ENCODE measurements around the gene RAB44. TPM values are rescaled to one million over a fixed set of nuclear protein-coding genes. Genes with fewer than 3 reads are reported as not detected.

RAB44 gene
- polyA plus RNA-seq, 2 of the 4 experiments (the other 2 are of a cell fraction), result 0.04 to 0.09 TPM

GRCh38 chr6:36688063-36688738 is 9.4 kb upstream of the RAB44 start:
- ATAC-seq (no peak; a peak in 1 of 6 replicates), DNase-seq (ENCODE audit: low read depth in 1 of 2, low spot score in 1 of 2) (no peak), FAIRE-seq (no peak)
- Histone ChIP-seq H3K9me3 (no peaks in the 10 kb centered on the region), H3K4me2 (no peak overlapping the region), H3K4me3 (no peak overlapping the region), H3K4me1 (peaks cover 8% of the 10 kb centered on the region), H3K27ac (no peak overlapping the region)
- ChIA-PET POLR2A (interaction anchor here (1.0 to 2.6 kb wide), 4 partner anchors 9 to 74 kb away, joined by 3 to 9 read pairs (median 4); partner anchors contain the start of genes CDKN1A and RAB44), CTCF (interaction anchor here (0.6 to 13.6 kb wide), 7 partner anchors 36 to 239 kb away, joined by 3 to 123 read pairs (median 4); no protein-coding TSS in a partner anchor)
- no peak for TF ChIP-seq ZC3H11A (IDR thresholded peaks at IDR 0.05)
- no peak for TF ChIP-seq ESRRA (IDR thresholded peaks at IDR 0.05; ENCODE audit: borderline replicate concordance, low read length)
- TF ChIP-seq MAX (IDR thresholded peaks at IDR 0.05), result no peak
- no peak for TF ChIP-seq ZNF302 (CRISPR knock-in tag; IDR thresholded peaks at IDR 0.05)
- TF ChIP-seq E2F6 (IDR thresholded peaks at IDR 0.05; ENCODE audit: borderline replicate concordance, low read depth), result no peak
- no peak for TF ChIP-seq JUN (IDR thresholded peaks at IDR 0.05)
- TF ChIP-seq NR3C1 (IDR thresholded peaks at IDR 0.05), result no peak
- TF ChIP-seq SMC3 (IDR thresholded peaks at IDR 0.05), result no peak
- no peak for TF ChIP-seq RNF2 (IDR thresholded peaks at IDR 0.05; ENCODE audit: borderline replicate concordance, low read depth)
- TF ChIP-seq POLR2A (IDR thresholded peaks at IDR 0.05; ENCODE audit: low read length), result no peak
- TF ChIP-seq TP53 (CRISPR knock-in tag; IDR thresholded peaks at IDR 0.05), result no peak
- TF ChIP-seq GATA3 (IDR thresholded peaks at IDR 0.05; ENCODE audit: borderline replicate concordance), result no peak
- TF ChIP-seq CTCF (IDR thresholded peaks at IDR 0.05), result no peak
- TF ChIP-seq EHF (CRISPR knock-in tag; IDR thresholded peaks at IDR 0.05), result no peak
- no peak for TF ChIP-seq REST (IDR thresholded peaks at IDR 0.05)
- no peak for TF ChIP-seq RARB (CRISPR knock-in tag; IDR thresholded peaks at IDR 0.05)
- 70% methylated on average over 5 of the region's 6 CpGs for WGBS (ENCODE audit: missing lambda C conversion rate)

- no peak for FAIRE-seq
- peak; percentile 21 to 25; a peak in 2 of 6 replicates for ATAC-seq
- TF ChIP-seq CHD2 (IDR thresholded peaks at IDR 0.05; ENCODE audit: low read length, partially characterized antibody) (no peak), JUN (IDR thresholded peaks at IDR 0.05) (no peak), POLR2A (IDR thresholded peaks at IDR 0.05; ENCODE audit: low read length) (no peak), CHD4 (IDR thresholded peaks at IDR 0.05; ENCODE audit: borderline replicate concordance) (no peak), TFCP2L1 (CRISPR knock-in tag; IDR thresholded peaks at IDR 0.05) (no peak), SREBF2 (IDR thresholded peaks at IDR 0.05) (no peak), HOXB13 (CRISPR knock-in tag; IDR thresholded peaks at IDR 0.05; ENCODE audit: low read depth) (no peak), NR3C1 (IDR thresholded peaks at IDR 0.05) (no peak), FOSL2 (IDR thresholded peaks at IDR 0.05) (no peak), FOSL2 (CRISPR knock-in tag; IDR thresholded peaks at IDR 0.05) (no peak)
- Histone ChIP-seq H3K4me3 (no peak overlapping the region), H3K4me1 (peaks cover 3% of the 10 kb centered on the region), H3K4me2 (no peak overlapping the region), H3K9me3 (no peaks in the 10 kb centered on the region), H3K27ac (no peak overlapping the region)
- CTCF ChIA-PET, result interaction anchor here (0.6 to 13.6 kb wide), 6 partner anchors 37 to 238 kb away, joined by 3 to 123 read pairs (median 4); no protein-coding TSS in a partner anchor
- DNase-seq (ENCODE audit: low read depth in 1 of 2, low spot score in 1 of 2), result no peak
- POLR2A ChIA-PET, result interaction anchor here (1.0 to 2.6 kb wide), 4 partner anchors 9 to 74 kb away, joined by 3 to 9 read pairs (median 4); partner anchors contain the start of genes CDKN1A and RAB44
- WGBS (ENCODE audit: missing lambda C conversion rate), result 62% methylated on average over 3 of the region's 5 CpGs
Measured at GRCh38 chr6:36688739-36689075, 8.9 kb upstream of the RAB44 start.
